HG02885 (cell line): Measurements from ENCODE around the gene CMTM7.
"Not testable (repeated sequence)": the region's sequence is repeated elsewhere in the genome, so short reads cannot be mapped to it uniquely, and the experiment has no call there.

Experiments
- ATAC-seq: cut with Tn5 transposase; IDR thresholded peaks from one replicate; pipeline ENCODE4 v1.9.1; 2021; ENCODE audit warnings: mild to moderate bottlenecking; ENCODE audit not compliant: unreplicated experiment, poor library complexity

The CMTM7 gene

DNA sequence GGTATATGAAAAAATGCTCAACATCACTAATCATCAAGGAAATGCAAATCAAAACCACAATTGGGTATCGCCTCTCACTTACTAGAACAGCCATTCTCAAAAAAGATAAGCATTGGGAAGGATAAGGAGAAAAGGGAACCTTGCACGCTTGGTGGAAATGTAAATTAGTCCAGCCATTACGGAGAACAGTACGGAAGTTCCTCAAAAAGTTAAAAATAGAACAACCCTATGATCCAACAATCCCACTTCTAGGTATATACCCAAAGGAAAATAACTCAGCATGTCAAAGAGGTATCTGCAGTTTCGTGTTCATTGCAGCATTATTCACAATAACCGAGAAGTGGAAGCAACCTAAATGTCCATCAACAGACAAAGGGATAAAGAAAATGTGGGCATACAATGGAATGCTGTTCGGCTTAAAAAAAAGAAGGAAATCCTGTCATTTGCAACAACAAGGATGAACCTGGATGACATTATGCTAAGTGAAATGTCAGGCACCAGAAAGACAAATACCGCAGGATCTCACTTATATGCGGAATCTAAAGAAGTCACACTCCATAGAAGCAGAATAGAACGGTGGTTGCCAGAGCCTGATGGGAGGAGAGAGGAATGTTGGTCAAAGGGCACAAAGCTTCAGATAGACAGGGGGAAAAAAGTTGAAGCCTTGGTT, 11.7 kb upstream of the CMTM7 start:
- no peak for ATAC-seq

DNA sequence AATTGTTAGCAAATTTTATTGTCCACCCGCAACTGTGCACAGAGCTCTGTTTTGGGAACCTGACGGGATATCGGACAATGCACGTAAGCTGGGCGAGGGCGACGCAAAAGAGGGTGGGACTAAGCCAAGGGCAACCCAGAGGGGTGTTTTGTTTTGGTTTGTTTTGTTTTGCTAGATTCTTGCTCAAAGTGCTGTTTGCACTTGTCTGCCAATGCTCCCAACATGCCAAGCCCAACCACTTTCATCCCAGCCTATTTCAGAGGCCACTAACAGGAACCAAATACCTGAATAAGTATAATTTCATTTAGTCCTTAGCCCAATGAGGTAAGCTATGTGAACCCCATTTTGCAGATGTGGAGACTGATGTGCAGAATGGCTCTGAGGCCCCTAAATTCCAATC, 9.7 kb upstream of the CMTM7 start:
- ATAC-seq = no peak

DNA sequence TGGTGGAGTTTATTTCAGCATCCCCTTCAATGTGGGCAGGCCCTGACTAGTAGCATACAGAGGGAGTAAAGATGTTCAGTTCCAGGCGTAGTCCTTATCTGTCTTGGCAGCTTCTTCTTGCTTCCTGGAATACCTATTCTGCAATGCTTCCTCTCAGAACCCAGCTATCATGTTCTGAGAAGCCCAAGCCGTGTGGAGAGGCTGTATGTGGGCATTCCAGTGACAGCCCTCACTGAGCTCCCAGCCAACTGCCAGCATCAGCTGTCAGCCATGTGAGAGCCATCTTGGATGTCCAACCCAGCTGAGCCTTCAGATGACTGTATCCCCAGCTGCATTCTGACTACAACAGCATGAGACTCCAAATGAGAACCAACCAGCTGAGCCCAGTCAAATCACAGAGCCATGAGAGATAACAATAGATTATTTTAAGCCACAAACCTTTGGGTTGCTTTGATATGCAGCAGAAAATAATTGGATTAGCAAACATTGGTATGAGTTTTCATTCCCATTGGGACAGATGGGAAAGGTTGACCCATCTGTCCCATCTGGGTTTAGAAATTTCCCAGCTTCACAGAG, 8.4 kb upstream of the CMTM7 start:
- ATAC-seq = no peak

DNA sequence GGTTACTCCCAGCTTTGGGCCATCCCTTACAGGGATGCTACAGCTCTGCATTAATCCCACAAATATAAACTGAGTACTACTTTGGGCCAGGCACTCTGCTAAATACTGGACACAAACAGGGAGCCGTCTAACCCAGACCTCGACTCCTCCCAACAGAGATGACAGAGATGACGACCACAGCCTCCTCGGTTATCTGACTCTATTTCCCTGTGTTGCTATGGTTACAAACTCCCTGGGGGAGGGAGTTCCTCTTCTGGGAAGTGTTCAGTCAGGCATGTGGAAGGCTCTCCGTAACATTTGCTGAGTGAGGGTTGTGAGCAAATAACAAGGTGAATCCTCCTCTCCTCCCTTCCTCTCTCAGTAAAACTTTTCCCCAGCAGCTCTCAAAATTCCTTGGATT, 6.7 kb upstream of the CMTM7 start:
- ATAC-seq = no peak

DNA sequence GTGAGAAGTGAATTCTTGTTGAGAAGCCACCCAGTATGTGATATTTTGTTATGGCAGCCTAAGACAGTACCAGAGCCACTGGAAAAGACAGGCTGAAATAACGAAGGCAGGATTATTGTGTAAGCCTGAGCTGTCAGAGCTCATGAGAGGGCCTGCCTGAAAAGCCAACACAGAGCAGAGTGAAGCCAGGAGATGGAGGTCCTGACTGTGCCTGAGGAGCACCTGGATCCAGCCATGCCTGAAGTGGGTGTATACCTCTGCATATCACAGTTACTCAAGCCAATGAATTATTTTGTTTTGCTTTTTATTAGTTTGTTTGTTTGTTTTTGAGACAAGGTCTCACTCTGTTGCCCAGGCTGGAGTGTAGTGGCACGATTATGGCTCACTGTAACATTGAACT, 4.1 kb upstream of the CMTM7 start:
- no peak for ATAC-seq

DNA sequence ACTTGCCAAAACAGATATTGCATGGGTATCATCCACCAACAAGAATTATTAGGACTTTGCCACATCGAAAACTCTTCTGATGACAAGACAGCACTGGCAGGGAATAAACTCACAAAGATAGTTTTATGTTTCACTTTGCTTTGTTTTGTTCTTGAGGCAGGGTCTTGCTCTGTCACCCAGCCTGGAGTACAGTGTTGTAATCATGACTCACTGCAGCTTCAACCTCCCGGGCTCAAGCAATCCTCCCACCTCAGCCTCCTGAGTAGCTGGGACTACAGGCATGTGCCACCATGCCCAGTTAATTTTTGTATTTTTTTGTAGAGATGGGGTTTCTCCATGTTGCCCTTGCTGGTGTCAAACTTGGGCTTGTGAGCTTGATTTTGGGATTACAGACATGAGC, 2.1 kb upstream of the CMTM7 start:
- not testable (repeated sequence) for ATAC-seq

DNA sequence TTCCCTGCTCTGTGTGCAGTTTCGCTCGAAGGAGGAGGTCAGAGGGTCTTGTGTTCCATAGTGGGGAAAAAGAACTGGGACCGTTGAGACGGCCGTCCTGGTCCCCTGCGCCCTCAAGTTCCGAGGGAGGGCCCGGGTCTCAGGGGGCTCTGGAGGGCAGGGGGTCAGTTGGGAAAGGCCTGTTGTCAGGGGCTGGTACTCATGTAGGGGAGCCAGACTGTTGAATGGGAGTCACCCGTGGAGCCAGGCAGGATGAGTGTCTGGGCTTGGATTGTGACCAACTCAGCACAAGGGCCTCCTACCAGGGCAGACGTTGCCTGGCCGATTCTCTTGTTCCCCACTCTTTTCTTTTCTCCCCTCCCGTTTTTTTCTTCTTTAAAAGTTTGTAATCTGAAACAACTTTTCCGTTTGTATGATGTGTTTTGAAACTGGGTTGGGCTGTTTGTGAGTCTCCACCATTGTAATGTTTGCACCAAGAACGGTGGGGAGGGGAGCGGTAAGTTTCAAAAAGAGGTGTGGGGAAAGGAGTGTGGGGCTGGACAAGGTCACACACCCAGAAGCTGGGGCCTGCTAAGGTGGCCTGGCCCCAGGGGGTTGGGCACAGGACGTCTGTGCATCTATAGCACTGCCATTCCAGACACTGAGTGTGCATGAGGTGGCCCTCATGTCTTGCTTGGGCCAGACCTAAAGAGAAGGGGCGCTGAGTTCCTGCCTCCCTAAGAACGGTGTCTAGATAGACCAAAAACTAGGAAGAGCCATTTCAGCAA, 1.1 kb downstream of the CMTM7 start:
- ATAC-seq = peak; percentile 20

DNA sequence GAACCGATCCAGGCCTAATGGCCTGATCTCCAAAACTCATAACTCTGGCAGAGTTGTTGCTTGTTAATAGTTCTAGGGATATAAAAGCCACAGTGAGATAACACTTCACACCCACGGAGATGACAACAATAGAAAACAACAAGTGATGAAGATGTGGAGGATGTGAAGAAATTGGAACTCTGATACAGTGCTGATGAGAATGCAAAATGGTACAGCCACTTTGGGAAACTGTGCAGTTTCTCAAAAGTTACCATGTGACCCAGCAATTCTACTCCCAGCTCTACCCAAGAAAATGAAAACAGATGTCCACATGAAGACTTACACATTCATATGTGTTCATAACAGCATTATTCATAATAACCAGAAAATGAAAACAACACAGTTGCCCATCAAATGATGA, 3.8 kb downstream of the CMTM7 start:
- no peak for ATAC-seq

DNA sequence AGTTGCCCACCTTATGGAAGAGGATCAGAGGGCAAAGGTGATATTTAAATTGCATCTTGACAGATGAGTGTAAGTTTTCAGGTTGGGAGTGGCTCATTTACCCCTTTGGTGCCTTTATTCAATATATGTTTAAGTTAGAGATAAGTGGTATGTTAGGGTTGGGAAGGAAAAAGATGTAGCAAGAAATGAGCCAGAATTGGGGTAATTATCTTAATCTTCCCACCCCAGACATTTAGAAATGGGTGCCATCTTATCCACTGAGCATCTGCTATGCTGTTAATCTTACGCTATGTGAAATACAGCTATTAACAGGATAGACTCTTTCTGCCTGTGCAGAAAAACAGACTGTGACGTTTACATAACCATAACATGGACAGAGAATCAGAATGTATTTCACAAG, 6.3 kb downstream of the CMTM7 start:
- ATAC-seq = no peak

DNA sequence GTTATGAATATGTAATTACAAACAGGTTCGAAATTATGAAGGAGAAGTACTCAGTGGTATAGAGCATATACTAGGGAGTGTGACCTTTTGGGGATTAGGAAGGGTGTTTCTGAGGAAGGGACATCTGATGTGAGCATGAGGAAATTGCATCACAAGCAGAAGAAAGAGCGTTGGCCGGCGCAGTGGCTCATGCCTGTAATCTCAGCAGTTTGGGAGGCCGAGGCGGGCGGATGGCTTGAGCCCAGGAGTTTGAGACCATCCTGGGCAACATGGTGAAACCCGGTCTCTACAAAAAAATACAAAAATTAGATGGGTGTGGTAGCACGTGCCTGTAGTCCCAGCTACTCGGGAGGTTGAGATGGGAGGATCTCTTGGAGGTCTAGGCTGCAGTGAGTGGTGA, 6.9 kb downstream of the CMTM7 start:
- ATAC-seq = no peak

DNA sequence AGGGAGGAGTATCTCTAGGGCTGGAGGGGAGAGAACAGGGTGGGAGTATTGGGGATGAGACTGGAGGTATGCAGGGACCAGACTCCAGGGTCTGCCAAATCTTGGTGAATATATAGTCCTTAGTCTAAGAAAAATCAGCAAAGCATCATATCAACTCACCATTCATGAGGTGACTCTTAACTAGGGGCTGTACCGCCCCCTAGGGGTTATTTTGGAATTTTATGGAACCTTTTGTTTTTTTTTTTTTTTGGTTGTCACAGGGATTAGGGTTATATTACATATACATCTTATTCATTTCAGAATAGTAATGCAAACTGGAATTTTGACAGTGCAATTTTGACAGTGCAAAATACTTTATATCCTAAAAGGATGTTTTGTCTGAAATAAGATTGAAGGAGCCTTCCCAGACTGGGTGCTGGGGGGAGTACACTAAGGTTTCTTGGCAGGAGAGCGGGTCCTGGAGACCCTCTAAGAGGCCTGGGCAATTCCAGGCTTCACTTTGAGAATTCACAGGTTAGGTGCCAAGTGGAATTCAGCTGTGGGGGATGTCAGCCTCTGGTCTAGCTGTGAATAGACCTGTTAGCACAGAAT, 7.5 kb downstream of the CMTM7 start:
- no peak for ATAC-seq

DNA sequence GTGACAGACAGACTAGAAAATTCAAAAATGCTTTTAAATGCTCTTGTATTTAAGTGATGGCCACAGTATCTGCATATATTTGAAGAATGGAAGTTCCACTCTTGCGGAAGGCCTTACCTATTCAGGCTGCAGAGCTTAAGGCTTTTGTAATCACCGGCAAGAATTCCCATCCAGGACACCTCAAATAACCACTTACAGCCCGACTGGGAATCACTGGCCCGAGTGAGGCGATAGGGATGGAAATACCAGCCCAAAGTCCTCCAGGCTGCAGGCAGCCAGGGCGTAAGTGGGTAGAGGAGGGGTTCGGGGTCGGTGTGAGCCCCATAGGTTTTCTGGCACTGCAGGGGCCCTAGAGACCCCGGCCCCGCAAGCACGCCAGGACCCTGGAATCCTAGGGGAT, 9.5 kb downstream of the CMTM7 start:
- no peak for ATAC-seq

DNA sequence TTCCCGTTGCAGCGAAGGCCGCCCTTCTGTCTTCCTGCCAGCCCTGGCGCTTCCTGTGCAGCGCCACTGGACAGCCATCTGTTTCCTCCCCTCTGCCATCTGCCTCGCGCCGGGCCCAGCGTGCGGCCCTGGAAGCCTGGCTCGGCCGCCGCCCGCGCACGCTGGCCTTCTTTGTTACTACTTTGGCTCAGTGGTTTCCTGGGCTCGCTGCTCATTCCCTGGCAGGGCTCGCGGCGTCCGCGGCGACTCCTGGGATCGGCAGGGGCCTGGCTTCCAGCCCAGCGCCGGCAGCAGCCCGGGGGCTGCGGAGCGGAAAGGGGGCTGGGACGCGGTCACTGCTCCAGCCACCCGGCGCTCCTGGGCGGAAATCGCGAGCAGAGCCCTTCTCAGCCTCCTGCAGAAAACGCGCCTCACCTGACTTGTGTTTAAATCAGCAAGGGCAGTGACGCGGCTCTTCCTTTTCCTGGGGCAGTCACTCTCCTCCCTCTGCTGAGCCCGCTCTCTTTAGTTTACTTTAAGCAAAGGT, 10.0 kb downstream of the CMTM7 start:
- ATAC-seq = peak; percentile 70

DNA sequence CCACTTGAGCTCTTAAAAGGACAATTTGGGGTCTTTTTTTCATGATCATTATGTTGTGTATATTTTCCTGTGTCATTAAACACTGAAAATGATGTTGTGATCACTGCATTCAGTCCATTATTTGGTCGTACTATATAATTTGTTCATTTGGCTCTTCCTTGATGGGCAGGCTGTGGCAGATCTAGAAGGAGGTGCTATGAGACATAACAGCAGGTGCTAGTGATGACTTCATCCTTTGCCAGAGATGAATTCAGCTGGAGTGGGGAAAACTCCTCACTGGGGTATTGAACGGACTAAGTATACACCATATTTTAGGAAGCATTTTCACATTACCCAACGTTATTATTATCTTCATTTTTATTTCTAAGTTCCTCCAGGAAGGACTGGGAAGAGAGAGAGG, 12.0 kb downstream of the CMTM7 start:
- ATAC-seq = no peak

DNA sequence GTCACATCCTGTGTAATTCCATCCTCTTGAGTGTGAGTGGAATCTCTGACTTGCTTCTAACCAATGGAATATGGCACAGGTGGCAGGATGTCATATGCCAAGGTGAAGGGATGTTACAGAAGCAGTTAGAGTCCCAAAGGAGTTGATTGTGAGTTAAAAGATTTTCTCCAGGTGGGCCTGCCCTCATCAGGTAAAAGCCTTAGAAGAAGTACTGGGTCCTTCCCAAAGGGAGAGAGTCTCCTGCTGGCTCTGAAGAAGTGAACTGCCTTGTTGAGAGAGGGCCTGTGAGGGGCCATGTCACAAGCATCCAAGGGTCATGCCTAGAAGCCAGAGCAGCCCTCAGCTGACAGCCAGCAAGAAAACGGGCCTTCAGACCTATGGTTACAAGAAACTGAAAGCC, 13.1 kb downstream of the CMTM7 start:
- no peak for ATAC-seq

DNA sequence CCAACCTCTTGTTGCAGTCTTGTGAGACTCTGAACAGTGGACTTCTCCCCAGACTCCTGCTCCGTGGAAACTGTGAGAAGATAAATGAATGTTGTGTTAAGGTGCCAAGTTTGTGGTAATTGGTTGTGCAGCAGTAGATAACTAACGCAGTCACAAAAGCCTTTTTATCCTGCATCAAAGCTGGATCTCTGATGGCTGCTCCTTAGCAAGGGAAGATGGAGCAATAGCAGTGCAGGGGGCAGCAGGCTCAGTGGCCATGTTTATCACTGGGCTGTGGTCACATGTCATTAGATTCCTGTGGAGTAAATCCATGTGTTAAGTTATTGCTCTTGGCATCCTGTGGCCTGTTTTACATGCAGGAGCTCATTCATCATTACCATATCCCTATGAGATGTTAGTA, 13.5 kb downstream of the CMTM7 start:
- no peak for ATAC-seq

DNA sequence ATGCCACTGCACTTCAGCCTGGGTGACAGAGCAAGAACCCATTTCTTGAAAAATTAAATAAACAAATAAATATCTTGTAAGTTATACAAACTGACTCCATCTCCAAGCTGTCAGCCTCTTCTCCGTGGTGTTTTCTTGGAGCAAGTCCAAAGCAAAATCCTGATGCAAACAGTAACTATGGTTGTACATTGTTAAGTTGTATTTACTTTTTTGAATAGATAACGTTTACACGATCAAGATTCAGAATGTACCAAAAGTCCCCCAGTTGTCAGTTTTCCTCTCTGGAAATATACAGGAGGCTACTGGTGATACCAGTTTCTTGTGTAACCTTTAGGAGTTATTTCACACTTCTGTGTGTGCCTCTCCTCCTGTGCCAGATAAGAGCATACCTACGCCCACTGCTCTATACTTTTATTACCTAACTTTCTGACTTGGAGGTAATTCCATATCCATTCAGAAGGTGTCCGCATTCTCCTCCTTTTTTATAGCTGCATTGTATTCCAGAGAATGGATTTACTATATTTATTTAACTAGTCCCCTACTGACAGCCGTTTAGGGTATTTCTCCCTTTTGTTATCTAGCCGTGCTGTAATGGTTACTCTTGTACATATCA, 14.2 kb downstream of the CMTM7 start:
- no peak for ATAC-seq

DNA sequence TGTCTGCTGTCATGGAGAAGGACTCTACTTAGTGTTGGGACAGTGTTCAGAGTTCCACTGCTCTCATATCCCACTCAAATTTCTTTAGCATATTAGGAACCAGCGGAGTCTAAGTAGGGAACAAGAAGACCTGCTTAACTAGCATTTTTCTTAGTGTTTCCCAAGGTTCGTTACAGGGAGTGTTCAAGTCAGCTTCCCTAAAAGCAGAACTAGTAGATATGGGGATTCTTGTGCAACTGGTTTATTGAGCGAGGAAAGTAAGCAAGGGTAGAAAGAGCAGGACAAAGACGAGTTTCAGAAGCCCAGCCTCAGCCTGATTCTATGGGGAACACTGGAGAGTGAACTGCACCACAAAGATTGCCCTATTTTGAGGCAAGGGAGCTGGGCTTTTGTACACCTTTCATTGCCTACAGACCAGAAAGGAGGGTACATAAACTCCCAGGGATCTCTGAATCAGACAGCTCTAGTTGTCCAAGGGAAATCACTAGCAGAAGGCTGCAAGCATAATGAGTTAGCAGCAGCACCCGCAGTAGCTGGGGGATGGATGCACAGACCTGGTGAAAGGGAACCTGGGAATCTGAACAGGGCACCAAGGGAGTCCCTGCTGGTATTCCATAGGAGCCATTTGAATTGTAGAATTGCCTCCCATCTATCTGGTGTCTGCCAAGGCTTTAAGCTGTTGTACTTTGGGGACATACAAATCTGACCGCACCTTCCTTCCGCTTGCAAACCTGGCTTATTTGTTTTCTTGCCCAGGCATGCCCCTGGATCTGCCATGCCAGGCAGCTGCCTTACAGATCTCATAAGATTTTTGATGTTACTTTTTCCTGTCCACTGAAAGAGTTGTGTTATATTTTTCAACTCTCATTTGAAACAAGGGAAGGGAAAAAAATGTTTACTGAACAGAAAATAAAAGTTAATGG, 15.1 kb downstream of the CMTM7 start:
- no peak for ATAC-seq

DNA sequence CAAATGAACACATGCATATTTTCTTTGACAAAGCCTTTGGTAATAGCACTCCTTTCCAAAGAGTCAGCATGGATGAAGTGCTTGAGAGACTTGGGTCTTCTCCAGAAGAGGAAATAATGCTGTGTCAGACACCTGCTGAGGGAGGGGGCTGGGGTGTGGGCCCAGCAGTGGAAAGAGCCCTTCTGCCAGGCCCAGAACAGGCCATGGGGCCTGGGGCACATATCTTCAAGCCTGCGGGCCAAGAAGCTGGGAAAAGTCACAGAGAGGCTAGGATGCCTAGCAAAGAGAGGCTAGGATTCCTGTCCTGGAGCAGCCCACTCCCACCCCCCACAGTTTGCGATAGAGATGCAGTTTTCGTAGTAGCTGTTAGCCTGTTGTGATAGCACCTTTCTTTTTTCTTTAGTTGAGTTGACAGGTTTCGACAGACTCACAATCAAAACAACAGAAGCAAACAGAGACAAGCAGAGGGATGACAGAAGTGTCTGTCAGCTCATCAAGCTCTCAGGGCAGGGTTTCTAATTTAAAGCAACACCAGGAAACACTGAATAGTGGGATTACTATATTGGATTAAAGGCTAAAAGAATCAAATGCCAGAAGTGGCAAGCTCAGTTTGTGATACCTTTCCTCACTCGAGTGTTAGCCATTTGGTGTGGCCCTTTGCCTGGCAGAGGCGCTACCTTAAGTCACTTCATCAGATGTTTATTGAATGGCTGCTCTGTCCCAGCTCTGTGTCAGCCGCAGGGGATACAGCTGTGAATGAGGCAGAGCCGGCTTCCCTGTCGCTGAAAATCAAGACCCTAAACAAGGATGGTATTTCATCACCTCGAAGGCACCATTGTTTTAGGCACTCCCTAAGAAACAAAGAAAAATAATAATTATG, 19.0 kb downstream of the CMTM7 start:
- ATAC-seq = no peak
